ENCODE measurements around the gene HSDL1.

- no peak for TF ChIP-seq POLR2A (IDR thresholded peaks at IDR 0.05)
- no peak for TF ChIP-seq POLR2AphosphoS5 (IDR thresholded peaks at IDR 0.05)
- TF ChIP-seq CTCF (IDR thresholded peaks at IDR 0.05) = no peak
Observed at GRCh38 chr16:84178146-84178765, 33.3 kb upstream of the HSDL1 start.
